Muscle of back (tissue), 13 donors: ENCODE measurements around the gene TCP10L. TPM values are rescaled to one million over a fixed set of nuclear protein-coding genes. Genes with fewer than 3 reads are reported as not detected.
"Not testable (repeated sequence)": the region's sequence is repeated elsewhere in the genome, so short reads cannot be mapped to it uniquely, and the experiment has no call there.

ENCODE experiments used
- DNase-seq, 3 donors: peaks; one replicate each; pipeline versions ENCODE4 v3.0.0 to v3.0.0-alpha.2; 2013
- long read RNA-seq, 9 donors: transcript quantifications; one replicate each; lab custom pipeline, GENCODE V29; 2026
- polyA plus RNA-seq, 10 donors: library from polyadenylated mRNA; unstranded; fragments of 120-200 nt; gene quantifications; one replicate each; pipeline ENCODE4 v1.2.1, GENCODE V29; 2013; ENCODE audit not compliant: insufficient read length in 10 of 10

The TCP10L gene, protein sequence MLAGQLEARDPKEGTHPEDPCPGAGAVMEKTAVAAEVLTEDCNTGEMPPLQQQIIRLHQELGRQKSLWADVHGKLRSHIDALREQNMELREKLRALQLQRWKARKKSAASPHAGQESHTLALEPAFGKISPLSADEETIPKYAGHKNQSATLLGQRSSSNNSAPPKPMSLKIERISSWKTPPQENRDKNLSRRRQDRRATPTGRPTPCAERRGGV
- polyA plus RNA-seq: 1 to 10 TPM in 6 of 10 donors, under 1 TPM in 4; 0.18 to 2.0 (median 1.1) TPM
- long read RNA-seq, donor 1: 0 reads
- long read RNA-seq, donor 2: 0 reads
- long read RNA-seq, donor 3: 0 reads
- long read RNA-seq, donor 4: 0 reads
- long read RNA-seq, donor 5: 0 reads
- long read RNA-seq, donor 6: 0 reads
- long read RNA-seq, donor 7: 0 reads
- long read RNA-seq, donor 8: 0 reads
- long read RNA-seq, donor 9: 0 reads

DNA sequence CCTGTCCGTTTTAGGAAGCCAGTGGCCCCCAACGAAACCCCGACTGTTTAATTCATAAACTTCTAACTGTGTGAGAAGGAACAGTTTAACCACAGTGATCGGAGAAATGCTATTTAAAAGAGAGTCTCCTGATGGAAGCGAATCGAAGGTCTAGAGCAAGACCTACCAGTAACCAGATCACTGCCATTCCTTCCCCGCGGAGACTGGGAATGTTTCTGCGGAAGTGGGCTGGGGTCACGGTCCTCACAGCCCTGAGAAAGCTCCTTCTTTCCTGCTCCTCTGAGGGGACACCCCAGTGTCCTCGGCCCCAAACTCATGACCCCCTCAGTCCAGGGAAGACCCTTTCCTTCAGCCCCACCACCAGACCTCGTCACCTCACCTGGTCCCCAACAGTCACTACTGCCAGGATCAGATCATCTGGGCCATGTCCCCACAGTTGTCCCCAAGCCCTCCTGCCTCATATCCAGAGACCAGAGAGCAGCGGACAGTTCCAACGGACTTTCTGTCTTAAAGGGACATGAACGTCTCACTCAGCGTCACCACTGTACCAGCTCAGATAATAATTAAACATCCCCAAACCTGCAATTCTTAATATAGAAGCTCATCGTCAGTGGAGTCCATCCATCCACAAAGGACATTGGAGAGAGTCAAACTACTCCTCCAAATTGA is at the start of gene TCP10L:
Gene TCP10L (minus strand): TSS at position 482 of the 669 bp plus-strand sequence. CDS start 1,219 bp downstream, outside the sequence.
- DNase-seq: no peak

DNA sequence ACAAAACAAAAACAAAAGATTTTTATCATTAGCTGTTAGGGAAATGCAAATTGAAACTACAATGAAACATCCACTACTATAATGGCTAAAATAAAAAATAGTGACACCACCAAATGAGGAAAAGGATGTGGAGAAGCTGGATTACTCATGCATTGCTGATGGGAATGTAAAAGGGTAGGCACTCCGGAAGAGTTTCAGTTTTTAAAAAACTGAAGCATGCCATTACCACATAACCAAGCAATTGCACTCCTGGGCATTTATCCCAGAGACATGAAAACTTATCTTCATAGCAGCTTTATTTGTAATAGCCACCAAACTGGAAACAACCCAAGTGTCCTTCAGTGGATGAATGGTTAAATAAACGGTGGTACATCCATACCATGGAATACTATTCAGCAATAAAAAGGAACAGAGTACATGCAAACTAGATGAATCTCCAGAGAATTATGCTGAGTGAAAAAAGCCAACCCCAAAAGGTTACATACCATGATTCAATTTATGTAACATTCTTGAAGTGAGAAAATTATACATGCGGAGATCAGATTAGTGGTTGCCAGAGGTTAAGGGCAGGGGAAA is 41.4 kb upstream of the TCP10L start:
- DNase-seq: no peak

DNA sequence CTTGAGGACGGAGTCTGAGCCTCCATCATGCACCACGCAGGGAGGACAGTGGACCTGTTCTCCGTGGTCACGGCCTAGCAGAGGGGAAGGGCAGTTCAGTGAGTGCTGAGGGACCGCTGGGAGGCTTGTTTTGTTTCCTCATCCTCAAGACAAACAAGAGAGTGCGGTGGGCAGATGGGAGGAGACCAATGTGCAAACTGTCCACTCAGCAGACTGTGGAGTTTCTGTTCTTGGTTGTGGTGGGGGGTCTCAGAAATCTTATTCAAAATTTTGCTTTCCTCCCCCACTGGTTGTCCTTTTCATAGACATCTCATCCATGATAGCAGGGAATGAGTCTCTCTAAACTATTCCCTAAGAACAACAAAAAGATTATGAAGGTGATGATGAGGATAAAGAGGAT is 32.9 kb upstream of the TCP10L start:
- not testable (repeated sequence) for DNase-seq

DNA sequence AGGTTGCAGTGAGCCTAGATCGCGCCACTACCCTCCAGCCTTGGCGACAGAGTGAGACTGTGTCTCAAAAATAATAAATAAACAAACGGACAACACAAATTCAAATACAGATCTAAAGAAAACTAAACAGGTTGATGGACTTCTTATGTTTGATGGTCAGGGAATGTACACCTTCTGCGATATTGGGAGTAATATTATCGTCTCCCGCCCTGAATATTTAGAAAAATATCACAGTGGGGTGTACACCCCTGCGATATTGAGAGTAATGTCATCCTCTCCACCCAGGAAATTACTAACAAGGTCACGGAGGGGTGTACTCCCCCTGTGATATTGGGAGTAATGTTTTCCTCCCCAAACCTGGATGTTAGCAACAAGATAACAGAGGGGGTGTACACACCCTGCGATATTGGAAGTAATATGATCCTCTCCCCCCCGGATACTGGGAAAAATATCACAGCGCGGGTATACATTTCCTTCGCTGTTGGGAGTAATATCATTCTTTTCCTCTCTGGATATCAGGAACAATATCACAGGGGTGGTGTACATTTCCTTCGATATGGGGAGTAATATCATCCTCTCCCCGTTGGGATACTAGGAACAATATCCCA is 28.2 kb upstream of the TCP10L start:
- no peak for DNase-seq

DNA sequence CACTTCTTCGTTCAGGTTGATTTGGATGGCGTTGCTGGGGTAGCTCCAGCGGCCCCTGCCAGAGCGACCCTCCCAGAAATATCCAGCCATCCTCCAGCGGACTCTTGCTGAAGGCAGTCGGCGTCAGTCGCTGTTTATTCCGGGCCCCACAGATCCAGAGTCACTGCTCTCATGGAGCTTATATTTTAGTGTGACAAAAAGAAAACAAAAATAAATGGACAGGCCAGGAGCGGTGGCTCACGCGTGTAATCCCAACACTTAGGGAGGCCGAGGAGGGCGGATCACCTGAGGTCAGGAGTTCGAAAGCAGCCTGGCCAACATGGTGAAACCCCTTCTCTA is 27.6 kb upstream of the TCP10L start:
- DNase-seq: no peak

DNA sequence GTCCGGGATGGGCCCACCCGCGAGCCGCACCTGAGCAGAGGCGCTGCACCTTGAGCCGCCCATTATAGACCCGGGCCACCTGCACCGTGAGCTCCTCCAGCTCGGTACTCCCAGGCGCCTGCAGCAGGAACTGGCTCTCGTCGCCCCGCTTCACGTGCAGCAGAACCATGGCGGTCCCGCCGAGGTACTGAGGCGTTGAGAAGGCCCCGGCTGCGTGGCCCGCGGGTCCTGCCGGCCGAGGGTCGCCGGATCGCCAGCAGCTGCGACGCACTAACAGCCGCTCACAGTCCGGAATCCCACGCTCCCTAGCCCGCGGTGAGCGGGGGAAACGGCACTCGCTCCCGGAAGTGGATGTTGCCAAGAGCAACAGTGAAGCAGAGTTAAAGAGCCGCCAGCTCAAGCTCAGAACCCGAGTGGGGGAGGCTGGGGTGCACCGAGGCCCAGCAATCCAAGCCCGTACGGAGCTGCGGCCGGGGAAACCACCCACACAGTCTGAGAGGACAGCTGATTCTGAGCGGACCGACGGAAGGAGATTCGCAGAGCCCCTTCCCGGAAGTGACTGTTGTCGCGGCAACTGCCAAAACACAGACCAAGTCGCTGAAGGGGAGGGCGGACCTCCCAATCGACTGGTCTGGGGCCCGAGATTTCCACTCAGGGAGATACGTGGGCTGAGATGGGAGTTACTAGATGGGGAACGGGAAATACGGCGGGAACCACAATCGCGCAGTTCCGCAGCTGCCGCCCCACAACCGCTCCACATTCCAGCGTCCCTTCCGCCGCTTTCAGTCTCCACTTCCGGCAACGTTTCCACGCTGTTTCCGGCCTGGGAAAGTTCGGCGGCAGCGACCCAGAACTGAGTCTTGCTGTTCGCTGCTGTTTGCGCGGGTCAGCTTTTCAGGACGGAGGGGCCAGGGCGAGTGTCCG is 27.0 kb upstream of the TCP10L start, which contains the start of gene CFAP298:
Gene CFAP298 (minus strand): TSS at position 303 of the 924 bp plus-strand sequence. CDS start 134 bp downstream, at position 169.
- peak; percentile 92 to 98 (median 94) for DNase-seq

DNA sequence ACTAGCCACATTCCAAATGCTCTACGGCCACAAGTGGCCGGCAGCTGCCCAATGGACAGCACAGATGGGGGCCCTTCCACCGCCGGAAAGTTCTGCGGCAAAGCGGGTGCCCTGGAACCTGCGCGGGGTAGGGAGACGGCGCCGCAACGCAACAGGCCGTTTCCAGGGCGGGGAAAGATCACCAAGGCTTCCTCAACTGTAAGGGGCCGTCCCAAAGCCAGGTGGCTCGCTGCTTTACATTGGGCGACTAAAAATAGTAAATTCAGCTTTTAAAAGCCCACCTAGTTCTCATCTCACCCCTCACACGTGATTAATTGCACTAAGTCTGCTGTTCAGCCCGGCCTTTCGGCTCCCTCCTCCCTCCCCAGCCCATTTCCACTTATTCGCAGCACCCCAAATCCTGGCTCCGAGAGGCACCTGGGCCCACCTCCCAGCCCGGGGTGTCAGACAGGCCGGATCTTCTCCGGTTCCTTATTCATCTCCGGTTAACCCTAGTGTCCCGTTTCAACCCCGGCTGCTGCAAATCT is 26.2 kb upstream of the TCP10L start:
- DNase-seq: peak in 2 of 3 donors; percentile 22 to 27

DNA sequence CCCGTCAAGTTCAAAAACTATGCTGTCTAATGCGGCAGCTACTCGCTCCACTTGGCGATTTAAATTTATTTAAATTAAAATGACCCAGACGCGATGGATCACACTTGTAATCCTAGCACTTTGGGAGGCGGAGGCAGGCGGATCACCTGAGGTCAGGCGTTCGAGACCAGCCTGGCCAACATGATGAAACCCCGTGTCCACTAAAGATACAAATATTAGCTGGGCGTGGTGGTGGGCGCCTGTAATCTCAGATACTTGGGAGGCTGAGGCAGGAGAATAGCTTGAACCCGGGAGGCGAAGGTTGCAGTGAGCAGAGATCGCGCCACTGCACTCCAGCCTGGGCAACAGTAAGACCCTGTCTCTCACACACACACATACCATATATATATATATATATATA is 25.6 kb upstream of the TCP10L start:
- not testable (repeated sequence) for DNase-seq

DNA sequence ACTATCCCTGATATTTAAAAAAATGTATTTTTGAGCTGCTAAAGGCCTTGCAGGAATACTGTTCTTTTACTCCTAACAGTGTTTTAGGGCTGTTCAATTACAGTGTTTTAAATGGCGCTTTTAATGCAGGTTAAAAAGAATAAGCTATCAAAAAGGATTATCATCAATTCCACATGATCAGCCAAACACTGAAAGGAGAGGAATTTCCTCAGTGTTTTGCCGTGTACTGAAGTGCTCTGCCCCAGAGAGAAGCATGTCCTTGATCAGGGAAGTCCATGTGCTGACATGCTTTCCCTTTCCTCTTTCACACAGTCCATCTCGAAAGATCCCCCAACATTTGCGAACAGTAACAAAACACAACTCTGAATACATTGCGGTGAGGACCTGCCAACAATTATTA is 23.5 kb upstream of the TCP10L start:
- DNase-seq: no peak

DNA sequence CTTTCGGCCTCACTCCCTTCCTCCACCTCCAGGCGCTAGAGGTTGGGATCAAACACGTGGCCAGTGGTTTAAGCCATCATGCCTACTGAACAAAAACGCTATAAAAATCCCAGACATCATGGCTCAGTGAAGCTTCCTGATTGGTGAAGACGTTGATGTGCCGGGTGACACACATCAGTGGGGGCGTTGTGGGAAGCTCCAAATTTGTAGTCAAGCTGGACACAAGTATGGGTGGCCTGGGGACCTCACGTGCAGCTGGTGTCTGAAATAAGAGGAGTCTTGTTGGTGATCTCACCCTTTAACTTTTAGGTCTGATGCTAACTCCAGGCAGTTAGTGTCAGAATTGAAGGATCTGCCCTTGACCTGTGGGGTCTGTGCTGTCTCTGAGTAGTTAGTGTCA is 20.1 kb upstream of the TCP10L start:
- no peak for DNase-seq

DNA sequence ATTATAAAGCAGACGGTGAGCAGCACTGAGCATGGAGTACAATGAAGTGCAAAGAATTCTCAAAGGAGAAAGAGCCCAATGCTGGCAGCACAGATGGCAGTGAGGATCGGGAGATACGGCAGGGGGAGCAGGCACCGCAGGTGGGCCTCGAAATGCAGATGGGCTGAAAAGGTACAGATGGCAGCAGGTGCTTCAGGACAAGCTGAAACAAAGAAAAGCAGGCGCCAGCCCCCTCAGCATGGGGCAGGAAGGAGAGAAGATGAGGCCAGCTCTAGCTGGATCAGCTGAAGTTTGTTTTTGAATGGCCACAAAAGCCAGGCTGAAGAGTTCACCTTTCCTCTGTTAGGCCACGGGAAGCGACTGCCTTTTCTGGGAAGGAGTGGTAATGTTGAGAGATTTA is 19.1 kb upstream of the TCP10L start:
- no peak for DNase-seq

DNA sequence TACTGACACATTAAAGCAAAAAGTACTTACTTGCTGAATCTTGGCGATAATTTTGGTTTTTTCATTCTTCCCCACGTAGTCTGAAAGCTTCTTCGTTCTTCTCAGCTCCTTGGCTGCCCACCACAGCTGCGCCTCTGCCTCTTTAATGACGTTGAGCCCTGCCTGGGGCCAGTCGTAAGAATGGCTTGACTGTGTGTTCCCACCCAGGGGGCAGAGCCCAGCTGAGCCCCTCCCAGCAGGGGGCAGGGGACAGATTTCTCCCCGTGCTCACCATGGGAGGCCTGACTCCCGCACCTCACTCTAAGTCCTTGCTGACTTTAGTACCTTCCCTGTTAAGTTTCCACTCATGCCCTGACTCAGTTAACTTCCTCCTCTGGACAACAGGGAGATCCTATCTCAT is 17.8 kb upstream of the TCP10L start:
- no peak for DNase-seq

DNA sequence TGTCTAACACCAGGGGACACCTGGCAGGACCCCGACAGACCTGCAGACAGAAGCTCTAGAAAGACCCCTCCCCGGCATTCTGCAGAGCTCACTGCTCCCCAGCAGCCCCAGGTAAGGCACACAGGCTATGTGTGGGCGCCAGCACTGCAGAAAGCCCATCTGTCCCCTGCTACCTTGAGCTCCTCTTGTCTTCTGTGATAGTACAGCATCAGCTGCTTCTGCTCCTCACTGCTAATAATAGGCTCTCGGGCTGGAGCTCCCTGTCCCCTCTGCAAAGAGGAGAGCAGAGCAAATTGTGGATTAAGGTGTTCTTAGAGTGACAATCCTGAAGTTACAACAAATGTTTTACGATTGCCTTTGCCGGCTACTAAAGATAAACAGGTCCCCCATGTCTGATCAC is 16.8 kb upstream of the TCP10L start:
- no peak for DNase-seq

DNA sequence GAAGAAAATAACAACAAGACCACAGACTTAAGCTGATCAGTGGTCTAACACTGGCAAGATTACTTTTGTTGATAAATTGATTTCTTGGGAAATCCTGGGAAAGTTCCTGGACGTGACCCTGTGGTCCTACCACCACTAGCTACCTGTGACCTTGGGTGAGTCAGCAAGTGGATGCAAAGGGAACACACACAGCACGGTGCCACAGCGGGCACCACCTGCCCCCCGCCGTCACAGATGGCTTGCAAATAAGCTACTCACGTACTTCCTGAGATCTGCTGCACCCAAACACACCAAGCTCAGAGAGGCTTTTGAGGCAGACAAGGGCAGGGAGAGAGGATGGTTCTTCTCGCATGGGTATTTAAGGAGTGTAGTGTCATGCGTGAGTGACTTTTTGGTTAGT is 14.2 kb upstream of the TCP10L start:
- no peak for DNase-seq

DNA sequence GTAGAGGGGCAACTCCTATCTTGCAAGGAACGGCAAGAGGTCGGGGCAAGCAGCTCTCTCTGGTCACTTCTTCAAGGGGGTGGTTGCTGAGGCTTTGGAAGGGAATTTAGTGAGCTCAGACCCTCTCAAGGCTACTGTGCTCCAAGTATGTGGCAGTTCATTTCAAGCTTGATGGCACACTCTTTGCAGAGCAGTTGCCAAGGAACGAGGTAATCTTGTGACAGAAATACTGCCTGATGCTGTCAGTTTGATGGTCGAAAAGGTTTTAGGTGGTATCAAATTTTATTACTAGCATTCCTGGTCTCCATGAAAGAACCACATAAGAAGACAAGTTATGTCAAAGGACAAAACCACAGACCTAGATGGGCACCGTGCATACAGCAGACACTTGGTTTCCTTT is 13.8 kb upstream of the TCP10L start:
- no peak for DNase-seq

DNA sequence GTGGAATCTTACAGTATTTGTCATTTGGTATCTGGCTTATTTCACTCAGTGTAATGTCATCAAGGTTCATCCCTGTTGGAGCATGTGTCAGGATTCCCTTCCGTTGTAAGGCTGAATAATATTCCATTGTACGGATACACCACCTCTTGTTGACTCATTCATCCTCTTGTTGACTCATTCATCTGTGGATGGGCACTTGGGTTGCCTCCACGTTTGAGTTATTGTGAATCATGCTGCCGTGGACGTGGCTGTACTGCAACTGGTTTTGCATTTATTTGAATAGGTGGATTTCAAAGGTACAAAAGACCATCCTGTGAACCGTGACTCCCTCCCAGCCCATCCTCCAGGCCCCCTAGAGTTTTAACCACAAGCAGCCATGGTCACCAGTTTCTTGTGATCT is 11.9 kb upstream of the TCP10L start:
- DNase-seq: peak in 1 of 3 donors; percentile 66

DNA sequence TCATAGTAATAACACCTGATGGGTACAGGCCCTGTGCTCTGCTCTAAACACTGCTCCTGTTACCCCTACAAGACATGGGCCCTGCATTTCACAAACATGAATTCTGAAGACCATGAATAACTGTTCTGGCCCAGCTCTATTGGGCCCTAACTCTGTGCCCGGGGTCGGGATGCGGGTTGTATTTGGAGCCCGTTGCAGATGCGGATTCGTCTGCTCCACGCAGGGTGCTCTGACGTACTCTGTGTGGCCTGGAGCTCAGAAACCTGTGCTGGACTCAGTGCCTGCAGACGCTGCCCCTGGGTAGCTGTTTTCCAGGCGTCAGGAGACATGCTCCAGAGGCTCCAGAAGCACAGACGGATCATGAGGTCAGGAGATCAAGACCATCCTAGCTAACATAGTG is 10.1 kb upstream of the TCP10L start:
- no peak for DNase-seq

DNA sequence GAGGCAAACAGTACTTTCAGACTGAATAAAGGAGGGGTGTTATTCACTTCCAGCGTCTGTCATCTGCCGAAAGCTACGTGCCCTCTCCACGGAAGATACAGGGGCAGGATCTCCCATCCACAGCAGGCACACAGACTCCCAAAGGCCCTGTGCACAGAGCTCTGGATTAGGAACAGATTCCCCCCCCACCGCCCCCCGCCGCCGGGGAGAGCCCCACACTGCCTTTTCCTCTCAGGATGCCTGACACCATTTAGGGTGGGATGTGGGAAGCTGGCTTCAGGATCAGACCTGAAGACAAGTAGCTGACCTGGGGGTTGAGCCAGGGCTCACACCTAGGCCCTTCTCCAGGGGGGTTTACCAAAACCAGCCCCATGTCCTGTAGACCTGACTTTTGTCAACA is 8.4 kb upstream of the TCP10L start:
- DNase-seq: no peak

DNA sequence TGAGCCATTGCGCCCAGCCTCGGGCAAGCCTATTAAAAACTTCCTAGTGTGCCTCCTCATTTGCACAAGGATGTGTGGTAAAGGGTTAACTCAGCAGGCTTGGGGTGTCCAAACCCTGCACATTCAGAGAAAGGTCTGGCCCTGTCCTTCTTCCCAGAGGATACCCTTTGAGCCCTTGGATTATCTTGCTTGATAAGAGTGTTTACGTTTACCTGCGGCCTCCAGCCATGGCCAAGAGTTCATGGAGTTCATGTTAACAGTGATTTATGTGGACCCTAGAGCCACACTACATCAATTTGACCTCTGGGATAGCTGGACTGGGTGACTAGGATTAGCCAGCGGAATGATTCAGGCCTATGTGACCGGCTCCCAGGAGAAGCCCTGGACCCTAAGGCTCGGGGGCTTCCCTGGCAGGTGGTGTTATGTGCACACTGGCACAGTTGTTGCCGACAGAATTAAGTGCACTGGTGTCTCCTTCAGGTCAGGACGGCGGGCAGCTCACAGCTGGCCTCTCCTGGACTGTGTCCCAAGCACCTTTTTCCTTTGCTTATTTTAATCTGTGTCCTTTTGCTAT is 7.7 kb upstream of the TCP10L start:
- no peak for DNase-seq

DNA sequence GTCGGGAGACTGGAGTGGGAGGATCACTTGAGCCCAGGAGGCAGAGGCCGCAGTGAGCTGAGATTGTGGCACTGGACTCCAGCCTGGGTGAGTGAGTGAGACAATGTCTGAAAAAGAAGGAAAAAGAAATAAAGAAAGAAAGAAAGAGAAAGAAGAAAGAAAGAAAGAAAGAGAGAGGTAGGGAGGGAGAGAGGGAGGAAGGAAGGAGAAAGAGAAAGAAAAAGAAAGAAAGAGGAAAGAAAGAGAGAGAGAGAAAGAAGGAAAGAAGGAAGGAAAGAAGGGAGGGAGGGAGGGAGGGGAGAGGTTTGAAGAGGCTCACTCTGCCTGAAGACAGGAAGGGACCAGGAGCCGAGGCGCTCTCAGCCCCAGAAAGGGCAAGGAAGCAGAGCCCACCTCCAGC is 4.8 kb upstream of the TCP10L start:
- no peak for DNase-seq

DNA sequence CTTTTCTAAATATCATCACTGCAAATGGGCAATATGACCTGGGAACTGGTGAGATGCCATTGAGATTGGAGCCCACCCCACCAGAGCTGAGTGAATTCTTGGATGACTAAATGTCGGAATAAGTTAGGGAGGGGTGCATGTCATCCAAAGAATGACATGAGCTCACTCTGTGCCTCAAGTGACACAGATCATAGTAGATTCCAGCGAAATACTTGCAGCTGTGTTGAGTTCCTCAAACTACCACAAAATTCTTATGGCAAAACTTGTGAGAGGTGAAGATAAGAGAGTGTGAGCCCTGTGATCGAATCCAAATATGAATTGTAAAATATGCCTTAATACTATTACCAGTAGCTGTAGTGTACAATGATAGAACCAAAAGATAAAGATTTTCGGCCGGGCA is 2.3 kb upstream of the TCP10L start:
- DNase-seq: no peak
